Measurements from ENCODE around the gene DENND2A.
"Not testable (repeated sequence)": the region's sequence is repeated elsewhere in the genome, so short reads cannot be mapped to it uniquely, and the experiment has no call there.

The DENND2A gene

GRCh38 chr7:140645166-140645900, 4.7 kb upstream of the DENND2A start:
- DNase-seq, result no peak

DNA sequence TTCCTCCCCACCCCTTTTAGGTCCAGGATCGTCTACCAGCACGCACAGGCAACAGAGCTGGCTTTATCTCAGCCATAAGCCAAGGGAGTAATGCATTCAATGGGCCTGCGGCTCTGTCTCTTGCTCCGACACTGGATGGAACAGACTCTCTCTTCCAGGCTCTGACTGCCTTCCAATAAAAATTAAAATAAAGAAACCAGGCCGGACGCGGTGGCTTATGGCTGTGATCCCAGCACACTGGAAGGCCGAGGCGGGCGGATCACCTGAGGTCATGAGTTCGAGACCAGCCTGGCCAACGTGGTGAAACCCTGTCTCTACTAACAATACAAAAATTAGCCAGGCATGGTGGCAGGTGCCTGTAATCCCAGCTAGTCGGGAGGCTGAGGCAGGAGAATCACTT, 4.1 kb upstream of the DENND2A start:
- not testable (repeated sequence) for DNase-seq

DNA sequence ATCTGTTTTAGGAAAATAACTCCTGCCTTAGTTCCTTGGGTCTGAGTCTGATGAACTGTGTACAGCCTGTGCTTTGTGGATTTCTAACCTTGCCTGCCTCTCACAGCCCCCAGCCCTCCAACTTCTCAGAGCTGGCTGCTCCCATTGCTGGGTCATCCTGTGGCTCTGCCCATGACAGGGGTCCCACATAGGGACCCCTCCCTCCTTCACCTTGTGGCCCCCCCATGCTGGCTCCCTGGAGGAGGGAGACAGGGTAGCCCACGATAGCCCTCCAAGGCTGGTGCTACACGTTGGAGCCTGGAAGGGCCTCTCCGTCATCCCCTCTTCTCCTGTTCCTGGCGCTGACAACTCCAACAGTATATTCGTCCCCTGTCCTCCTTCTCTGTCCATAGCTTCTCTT, 2.8 kb upstream of the DENND2A start:
- DNase-seq, result no peak

GRCh38 chr7:140641524-140642195, 1.0 kb upstream of the DENND2A start:
- no peak for DNase-seq

DNA sequence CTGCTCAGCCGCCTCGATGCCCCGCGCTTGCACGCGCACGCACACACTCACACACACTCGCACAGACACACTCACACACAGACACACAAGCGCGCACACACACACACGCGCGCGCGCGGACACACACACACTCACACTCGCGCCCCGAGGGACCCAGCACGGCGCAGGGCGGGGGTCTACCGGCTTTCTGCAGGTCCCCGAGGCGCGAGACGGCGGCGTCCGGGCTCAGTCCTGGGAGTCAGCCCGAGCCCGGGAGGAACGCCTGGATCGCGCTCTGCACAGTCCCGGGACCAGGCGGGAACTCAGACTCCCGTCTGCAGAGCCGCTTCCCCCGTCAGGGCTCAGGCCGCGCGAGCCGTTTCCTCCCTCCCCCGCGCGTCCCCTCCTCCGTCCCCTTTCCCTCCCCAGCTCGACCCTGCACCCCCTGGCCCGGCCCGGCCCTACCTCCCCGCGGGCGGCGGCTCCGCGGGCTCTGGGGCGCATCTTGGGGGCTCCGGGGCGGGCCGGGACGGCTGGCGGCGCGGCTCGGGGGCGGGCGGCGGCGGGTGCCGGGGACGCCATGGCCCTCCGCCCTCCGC, 464 bp downstream of the DENND2A start:
- no peak for DNase-seq

DNA sequence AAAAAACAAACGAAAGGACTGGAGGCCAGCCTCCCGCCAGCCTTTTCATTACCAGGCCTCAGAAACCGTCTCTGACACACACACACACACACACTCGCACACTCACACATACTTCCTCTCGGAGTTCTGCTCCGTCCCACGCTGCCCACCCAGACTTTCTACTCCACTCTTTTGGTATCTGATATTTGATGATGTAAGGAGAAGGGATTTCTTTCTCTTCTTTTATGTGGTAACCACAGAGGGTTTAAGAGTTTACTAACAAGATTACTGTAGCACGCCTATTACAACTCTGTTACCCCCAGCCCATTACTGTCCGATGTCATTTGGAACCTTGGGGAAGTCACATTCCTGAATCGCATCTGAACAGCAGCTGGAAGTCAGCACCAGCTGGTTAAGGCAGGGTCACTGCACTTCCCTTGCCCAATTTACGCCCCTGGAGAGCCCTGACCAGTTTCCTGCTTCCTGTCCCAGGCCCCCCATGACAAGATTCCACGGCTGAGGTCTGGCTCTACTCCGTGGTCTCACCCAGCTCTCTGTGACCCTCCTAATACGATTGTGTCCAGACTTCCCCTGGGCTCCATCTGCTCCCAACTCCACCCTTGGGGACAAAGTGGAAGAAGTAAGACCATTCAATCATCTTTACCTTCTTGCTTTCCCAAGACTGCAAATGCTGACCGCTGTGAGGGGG, 1.1 kb downstream of the DENND2A start:
- no peak for DNase-seq

- DNase-seq, result no peak
These were observed 2.3 kb downstream of the DENND2A start for GRCh38 chr7:140638173-140638791.

DNA sequence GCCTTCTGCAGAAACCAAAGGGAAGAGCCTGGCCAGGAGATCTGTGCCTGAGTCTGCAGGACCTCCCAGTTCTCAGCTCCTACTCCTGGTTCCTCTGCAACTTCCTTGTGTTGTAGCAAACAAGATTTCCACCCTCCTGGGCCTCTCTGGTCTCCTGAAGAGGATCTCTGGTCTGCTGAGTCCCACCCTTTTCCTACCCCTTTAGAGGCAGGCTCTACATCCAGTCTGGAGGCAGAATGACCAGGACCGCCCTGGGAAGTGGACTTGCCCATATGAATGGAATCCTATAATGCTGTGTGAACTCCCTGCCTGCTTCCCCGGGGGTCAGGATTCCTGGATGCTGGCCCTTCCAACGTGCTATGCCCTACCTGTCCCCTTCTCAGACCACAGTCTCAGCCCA, 3.2 kb downstream of the DENND2A start:
- DNase-seq, result no peak

GRCh38 chr7:140635816-140636215, 4.8 kb downstream of the DENND2A start:
- no peak for DNase-seq

DNA sequence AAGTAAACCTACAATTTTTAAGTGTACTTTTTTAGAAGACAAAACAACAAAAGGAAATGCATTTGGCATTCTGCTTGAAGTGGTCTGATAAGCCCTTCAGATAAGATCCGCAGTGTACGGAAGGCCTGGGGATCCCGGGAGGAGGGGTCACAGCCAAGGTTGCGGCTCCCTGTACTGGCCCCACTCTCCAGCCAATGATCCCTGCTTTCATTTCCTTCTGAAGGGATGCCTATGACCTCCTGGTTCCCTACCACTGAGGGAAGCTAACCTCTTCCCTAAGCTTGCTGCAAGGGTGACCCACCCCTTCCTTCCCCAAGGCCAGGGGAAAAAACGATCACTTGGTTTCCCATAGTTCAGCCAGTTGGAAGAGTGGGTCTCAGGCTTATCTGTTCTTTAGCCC, 5.3 kb downstream of the DENND2A start:
- no peak for DNase-seq

DNA sequence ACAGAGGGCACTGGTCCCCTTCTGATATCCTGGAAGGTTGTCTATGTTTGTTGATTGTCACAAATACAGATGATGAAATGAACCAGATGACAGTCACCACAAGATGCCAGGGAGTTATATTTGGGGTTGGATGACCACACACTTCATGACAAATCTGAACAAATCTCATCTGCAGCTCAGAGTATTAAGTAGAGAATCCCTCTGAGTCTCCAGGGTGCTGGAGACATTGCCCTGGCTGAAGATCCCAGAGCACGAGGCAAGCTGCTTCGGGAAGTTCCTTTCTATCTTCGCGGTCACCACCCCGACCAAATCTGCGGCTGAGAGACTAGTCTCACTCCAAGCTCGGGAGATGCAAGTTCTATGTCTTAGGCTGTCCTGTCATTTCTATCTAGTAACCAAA, 9.0 kb downstream of the DENND2A start:
- no peak for DNase-seq

- DNase-seq, result no peak
These were observed 9.6 kb downstream of the DENND2A start for GRCh38 chr7:140631021-140631420.

DNA sequence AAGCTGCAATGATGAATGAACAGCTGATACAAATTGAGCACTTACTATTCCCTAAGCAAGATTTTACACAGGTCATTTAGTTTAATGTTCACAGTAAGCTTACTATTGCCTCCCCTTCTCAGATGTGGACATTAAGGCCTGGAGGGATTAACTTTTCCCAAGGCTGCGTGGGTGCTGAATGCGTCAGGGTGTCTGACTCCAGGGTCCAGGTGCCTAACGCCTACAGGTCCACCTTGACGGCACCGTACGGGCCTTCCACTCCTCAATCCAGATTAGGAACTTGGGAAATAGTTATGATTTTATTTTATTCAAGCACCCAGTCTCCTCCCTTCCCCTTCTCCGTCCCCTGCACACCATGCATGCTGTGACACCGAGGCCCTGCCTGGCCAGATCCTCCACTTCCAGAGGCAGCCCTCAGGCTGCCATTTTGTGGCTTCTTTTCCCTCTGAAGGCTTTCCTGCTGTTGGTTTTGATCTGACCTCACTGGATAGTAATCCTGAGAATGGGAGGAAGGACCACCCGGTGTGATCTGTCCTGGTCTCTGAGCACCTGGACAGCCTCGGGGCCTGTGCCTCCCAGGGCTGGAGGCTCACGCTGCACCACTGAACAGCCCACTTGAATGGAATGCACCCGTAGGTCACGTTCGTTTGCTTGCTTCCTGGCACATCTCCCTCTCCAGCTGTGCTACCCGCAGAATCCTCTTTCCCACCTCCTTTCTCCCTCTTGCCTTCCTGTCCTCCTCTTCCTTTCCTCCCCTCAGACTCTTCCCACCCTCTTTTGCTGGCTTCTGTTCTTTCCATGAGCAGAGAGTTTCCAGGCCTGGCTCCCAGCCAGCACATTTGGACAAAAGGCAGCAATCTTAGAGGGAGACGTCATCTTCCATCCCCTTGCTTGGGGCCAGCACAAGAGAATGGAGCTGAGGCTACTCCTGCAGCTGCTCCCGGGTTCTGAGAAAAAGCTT, 14.4 kb downstream of the DENND2A start:
- DNase-seq, result peak; percentile 10

GRCh38 chr7:140625192-140625558, 15.4 kb downstream of the DENND2A start:
- DNase-seq, result not testable (repeated sequence)

- DNase-seq, result no peak
These were observed 16.0 kb downstream of the DENND2A start for GRCh38 chr7:140624392-140625191.

GRCh38 chr7:140623980-140624379, 16.6 kb downstream of the DENND2A start:
- no peak for DNase-seq

GRCh38 chr7:140621401-140622021, 19.1 kb downstream of the DENND2A start:
- no peak for DNase-seq

GRCh38 chr7:140619915-140620510, 20.6 kb downstream of the DENND2A start:
- not testable (repeated sequence) for DNase-seq

DNA sequence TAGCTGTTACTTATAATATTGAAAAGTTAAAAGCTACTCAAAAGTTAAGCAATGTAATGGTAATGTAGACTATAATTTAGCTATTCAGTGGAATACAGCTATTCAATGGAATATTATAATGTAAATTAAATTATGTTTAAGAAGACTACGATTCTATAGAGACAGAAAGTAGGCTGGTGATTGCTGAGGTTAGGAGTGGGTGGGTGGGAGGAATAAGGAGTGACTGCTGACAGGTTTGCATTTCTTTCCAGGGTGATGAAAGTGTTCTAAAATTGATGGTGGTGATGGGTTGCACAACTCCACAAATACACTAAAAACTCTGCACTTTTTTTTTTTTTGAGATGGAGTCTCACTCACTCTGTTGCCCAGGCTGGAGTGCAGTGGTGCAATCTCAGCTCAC, 21.4 kb downstream of the DENND2A start:
- DNase-seq, result no peak

DNA sequence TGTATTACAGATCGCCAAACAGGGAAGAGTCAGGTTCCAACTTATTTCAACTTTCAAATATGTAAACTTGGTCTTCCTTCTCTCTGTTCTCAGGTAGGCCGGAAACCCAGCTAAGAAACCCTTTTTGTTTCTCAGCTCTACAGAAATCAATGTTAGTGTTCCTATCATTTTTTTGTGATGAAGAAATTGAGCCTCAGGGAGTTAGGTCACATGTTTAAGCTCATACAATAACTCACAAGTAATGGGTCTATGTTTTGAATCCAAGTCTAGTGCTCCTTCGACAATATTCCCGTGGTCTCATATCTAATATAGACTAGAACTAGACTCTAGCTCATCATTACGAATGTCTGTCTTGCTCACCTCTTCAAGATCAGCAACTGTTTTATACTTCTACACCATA, 22.3 kb downstream of the DENND2A start:
- no peak for DNase-seq

All from NCI-H510A treated with DMSO at 0.1 percent for 48 hours (cell line).